GM19240 (cell line): ENCODE measurements around the gene GRM1.

Experiments
- DNase-seq: peaks from one replicate; pipeline ENCODE4 v3.0.0; 2011; ENCODE audit warnings: low spot score; ENCODE audit not compliant: insufficient read length

Gene GRM1

GRCh38 chr6:146315381-146316174, 286.7 kb downstream of the GRM1 start:
- no peak for DNase-seq

GRCh38 chr6:146316175-146316495, 287.3 kb downstream of the GRM1 start:
- no peak for DNase-seq

GRCh38 chr6:146331013-146331412, 302.2 kb downstream of the GRM1 start:
- DNase-seq = no peak

GRCh38 chr6:146335336-146335735, 306.5 kb downstream of the GRM1 start:
- DNase-seq = no peak

- DNase-seq = no peak
Observed at GRCh38 chr6:146336191-146336590, 307.3 kb downstream of the GRM1 start.

- no peak for DNase-seq
Observed at GRCh38 chr6:146337376-146337775, 308.5 kb downstream of the GRM1 start.

GRCh38 chr6:146339716-146340115, 310.9 kb downstream of the GRM1 start:
- DNase-seq = no peak

- DNase-seq = no peak
Observed at GRCh38 chr6:146341493-146342230, 312.8 kb downstream of the GRM1 start.

GRCh38 chr6:146345598-146345997, 316.7 kb downstream of the GRM1 start:
- no peak for DNase-seq

GRCh38 chr6:146347090-146347489, 318.2 kb downstream of the GRM1 start:
- no peak for DNase-seq

- no peak for DNase-seq
Observed at GRCh38 chr6:146347690-146348089, 318.8 kb downstream of the GRM1 start.

GRCh38 chr6:146351018-146351417, 322.2 kb downstream of the GRM1 start:
- DNase-seq = no peak

- DNase-seq = no peak
Observed at GRCh38 chr6:146352163-146352562, 323.3 kb downstream of the GRM1 start.

GRCh38 chr6:146354451-146354850, 325.6 kb downstream of the GRM1 start:
- DNase-seq = no peak

GRCh38 chr6:146355521-146356100, 326.7 kb downstream of the GRM1 start:
- no peak for DNase-seq

- no peak for DNase-seq
Observed at GRCh38 chr6:146357578-146358430, 328.9 kb downstream of the GRM1 start.

GRCh38 chr6:146358431-146359046, 329.7 kb downstream of the GRM1 start:
- DNase-seq = no peak

GRCh38 chr6:146359131-146359530, 330.3 kb downstream of the GRM1 start:
- DNase-seq = no peak

- no peak for DNase-seq
Observed at GRCh38 chr6:146361128-146361924, 332.5 kb downstream of the GRM1 start.

GRCh38 chr6:146363838-146364607, 335.2 kb downstream of the GRM1 start:
- DNase-seq = no peak
